Cardiac muscle cell (in vitro differentiated cells and primary cell): Measurements from ENCODE around the gene FAM222A. TPM values are rescaled to one million over a fixed set of nuclear protein-coding genes. Genes with fewer than 3 reads are reported as not detected.

Experiments used
- DNase-seq, 2 donors: peaks; one replicate each; pipeline versions ENCODE4 v3.0.0 to v3.0.0-alpha.2; 2010 to 2017; ENCODE audit warnings: low read depth in 1 of 2, low spot score in 1 of 2
- H3K27ac ChIP-seq: fragments of 200-600 bp; sonication (generic); 2 replicates; pipeline ENCODE4 v1.5.1; 2016
- H3K27me3 ChIP-seq: fragments of 200-600 bp; sonication (generic); 2 replicates; pipeline ENCODE4 v1.6.0; 2016; ENCODE audit warnings: control low read depth
- H3K36me3 ChIP-seq: fragments of 200-600 bp; sonication (generic); 2 replicates; pipeline ENCODE4 v1.5.1; 2016; ENCODE audit warnings: control low read depth
- H3K4me1 ChIP-seq: fragments of 200-600 bp; sonication (generic); 2 replicates; pipeline ENCODE4 v1.8.1; 2017; ENCODE audit warnings: low read depth, mild to moderate bottlenecking, mixed run types
- H3K4me3 ChIP-seq: fragments of 200-600 bp; sonication (generic); 2 replicates; pipeline ENCODE4 v1.5.1; 2016; ENCODE audit warnings: mild to moderate bottlenecking
- H3K9me3 ChIP-seq: fragments of 200-600 bp; sonication (generic); 2 replicates; pipeline ENCODE4 v1.5.1; 2017; ENCODE audit warnings: low read depth, mild to moderate bottlenecking, control low read depth
- CTCF ChIP-seq: IDR thresholded peaks from 2 replicates; pipeline ENCODE4 v1.5.1; 2012; ENCODE audit warnings: low read depth, mild to moderate bottlenecking, low read length
- polyA plus RNA-seq: library from polyadenylated mRNA; unstranded; fragments of >200 nt; fragmentation: Nextera tagmentation; extraction: Ambion mirVana; gene quantifications from 2 replicates; pipeline ENCODE4 v1.2.1, GENCODE V29; 2016
- total RNA-seq: library from RNA; depleted of rRNA; stranded (reverse); fragments of >200 nt; gene quantifications from 2 replicates; pipeline ENCODE4 v1.2.3, GENCODE V29; 2016

FAM222A gene
- total and polyA plus RNA-seq, 2 experiments from 2014 or later, result 25.4 to 42.9 TPM

- Histone ChIP-seq H3K4me3 (no peak overlapping the region), H3K27me3 (no peaks in the 10 kb centered on the region), H3K36me3 (no peaks in the 10 kb centered on the region), H3K4me1 (peaks cover 5% of the 10 kb centered on the region), H3K27ac (peak overlapping the region; percentile 57), H3K9me3 (no peaks in the 10 kb centered on the region)
- no peak for DNase-seq
- no peak for TF ChIP-seq CTCF
These were observed 38.8 kb downstream of the FAM222A start for GRCh38 chr12:109752117-109753053.

GRCh38 chr12:109753054-109753401, 39.4 kb downstream of the FAM222A start:
- Histone ChIP-seq H3K4me1 (peaks cover 5% of the 10 kb centered on the region), H3K27ac (no peak overlapping the region), H3K36me3 (no peaks in the 10 kb centered on the region), H3K9me3 (no peaks in the 10 kb centered on the region), H3K27me3 (no peaks in the 10 kb centered on the region), H3K4me3 (no peak overlapping the region)
- no peak for DNase-seq
- TF ChIP-seq CTCF, result no peak

- Histone ChIP-seq H3K27me3 (no peaks in the 10 kb centered on the region), H3K36me3 (no peaks in the 10 kb centered on the region), H3K9me3 (no peaks in the 10 kb centered on the region), H3K27ac (peak overlapping the region; percentile 56), H3K4me1 (peaks cover 5% of the 10 kb centered on the region), H3K4me3 (no peak overlapping the region)
- no peak for TF ChIP-seq CTCF
- DNase-seq, result no peak
These were observed 40.3 kb downstream of the FAM222A start for GRCh38 chr12:109753959-109754358.

GRCh38 chr12:109756457-109756856, 42.8 kb downstream of the FAM222A start:
- no peaks in the 10 kb centered on the region for H3K9me3 ChIP-seq
- peaks cover 25% of the 10 kb centered on the region for H3K4me1 ChIP-seq
- TF ChIP-seq CTCF, result no peak
- H3K27me3 ChIP-seq, result no peaks in the 10 kb centered on the region
- H3K4me3 ChIP-seq, result no peak overlapping the region
- no peak for DNase-seq
- H3K36me3 ChIP-seq, result no peaks in the 10 kb centered on the region
- no peak overlapping the region for H3K27ac ChIP-seq

- TF ChIP-seq CTCF, result no peak
- no peaks in the 10 kb centered on the region for H3K36me3 ChIP-seq
- H3K4me1 ChIP-seq, result peaks cover 20% of the 10 kb centered on the region
- H3K27me3 ChIP-seq, result no peaks in the 10 kb centered on the region
- H3K9me3 ChIP-seq, result no peaks in the 10 kb centered on the region
- no peak overlapping the region for H3K27ac ChIP-seq
- H3K4me3 ChIP-seq, result no peak overlapping the region
- no peak for DNase-seq
These were observed 44.1 kb downstream of the FAM222A start for GRCh38 chr12:109757671-109758265.
